Right atrium auricular region (tissue), 2 donors: ENCODE data around the gene CIDEC. TPM values are rescaled to one million over a fixed set of nuclear protein-coding genes. Genes with fewer than 3 reads are reported as not detected.
"Not testable (repeated sequence)": the region's sequence is repeated elsewhere in the genome, so short reads cannot be mapped to it uniquely, and the experiment has no call there.

Experiments
- DNase-seq: peaks from one replicate; pipeline ENCODE4 v3.0.0-alpha.2; 2019; ENCODE audit warnings: low spot score
- H3K27ac ChIP-seq, 2 donors: fragments of 200-600 bp; sonication (generic); 1 replicate in 1 of 2; 2 replicates in 1 of 2; pipeline ENCODE4 v1.5.1; 2016 to 2019
- H3K27me3 ChIP-seq, 2 donors: fragments of 200-600 bp; sonication (generic); one replicate each; pipeline versions ENCODE4 v1.5.1 to v1.6.0; 2017 to 2019
- H3K36me3 ChIP-seq: fragments of 200-600 bp; sonication (generic); one replicate; pipeline ENCODE4 v1.5.1; 2016
- H3K4me1 ChIP-seq, 2 donors: fragments of 200-600 bp; sonication (generic); one replicate each; pipeline versions ENCODE4 v1.5.1 to v1.6.0; 2017 to 2019
- H3K4me3 ChIP-seq, 2 donors: fragments of 200-600 bp; sonication (generic); 1 replicate in 1 of 2; 2 replicates in 1 of 2; pipeline ENCODE4 v1.5.1; 2017 to 2019; ENCODE audit warnings: mild to moderate bottlenecking in 1 of 2, moderate library complexity in 1 of 2
- H3K9me3 ChIP-seq, 2 donors: fragments of 200-600 bp; sonication (generic); one replicate each; pipeline ENCODE4 v1.5.1; 2019
- total RNA-seq, 2 donors: library from RNA; depleted of rRNA; stranded (reverse); fragments of >200 nt; gene quantifications; one replicate each; pipeline ENCODE4 v1.1.0, GENCODE V29; 2016
- TF ChIP-seq, protein P1 (sequence below), 2 donors: fragments of 200-600 bp; sonication (generic); IDR thresholded peaks; one replicate each; pipeline ENCODE4 v1.5.1; 2019; ENCODE audit warnings: antibody characterized with exemption in 2 of 2

The CIDEC gene
- total RNA-seq, 2 donors from 2014 or later: 1.3 to 17.1 TPM

DNA sequence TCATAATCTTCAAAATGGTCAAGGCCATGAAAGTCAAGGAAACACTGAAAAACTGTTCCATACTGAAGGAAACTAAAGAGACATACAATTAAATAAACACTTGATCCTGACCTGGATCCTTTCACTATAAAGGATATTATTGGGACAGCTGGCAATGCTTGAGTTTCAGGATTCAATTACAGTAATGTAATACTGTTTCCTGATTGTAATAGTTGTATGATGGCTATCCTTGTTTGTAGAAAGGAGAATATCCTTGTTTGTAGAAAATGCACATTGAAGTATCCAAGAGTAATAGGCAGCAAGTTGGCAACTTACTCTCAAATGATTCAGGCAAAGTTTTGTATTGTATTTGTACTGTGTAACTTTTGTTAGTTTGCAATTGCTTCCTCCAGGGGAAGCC, 4.6 kb downstream of the CIDEC start:
- no peaks in the 10 kb centered on the region for H3K4me1 ChIP-seq
- no peak overlapping the region for H3K4me3 ChIP-seq
- TF ChIP-seq, protein P1, sequence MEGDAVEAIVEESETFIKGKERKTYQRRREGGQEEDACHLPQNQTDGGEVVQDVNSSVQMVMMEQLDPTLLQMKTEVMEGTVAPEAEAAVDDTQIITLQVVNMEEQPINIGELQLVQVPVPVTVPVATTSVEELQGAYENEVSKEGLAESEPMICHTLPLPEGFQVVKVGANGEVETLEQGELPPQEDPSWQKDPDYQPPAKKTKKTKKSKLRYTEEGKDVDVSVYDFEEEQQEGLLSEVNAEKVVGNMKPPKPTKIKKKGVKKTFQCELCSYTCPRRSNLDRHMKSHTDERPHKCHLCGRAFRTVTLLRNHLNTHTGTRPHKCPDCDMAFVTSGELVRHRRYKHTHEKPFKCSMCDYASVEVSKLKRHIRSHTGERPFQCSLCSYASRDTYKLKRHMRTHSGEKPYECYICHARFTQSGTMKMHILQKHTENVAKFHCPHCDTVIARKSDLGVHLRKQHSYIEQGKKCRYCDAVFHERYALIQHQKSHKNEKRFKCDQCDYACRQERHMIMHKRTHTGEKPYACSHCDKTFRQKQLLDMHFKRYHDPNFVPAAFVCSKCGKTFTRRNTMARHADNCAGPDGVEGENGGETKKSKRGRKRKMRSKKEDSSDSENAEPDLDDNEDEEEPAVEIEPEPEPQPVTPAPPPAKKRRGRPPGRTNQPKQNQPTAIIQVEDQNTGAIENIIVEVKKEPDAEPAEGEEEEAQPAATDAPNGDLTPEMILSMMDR (IDR thresholded peaks at IDR 0.05): no peak
- no peaks in the 10 kb centered on the region for H3K36me3 ChIP-seq
- H3K27me3 ChIP-seq: no peaks in the 10 kb centered on the region
- no peak overlapping the region for H3K27ac ChIP-seq
- H3K9me3 ChIP-seq: no peaks in the 10 kb centered on the region
- no peak for DNase-seq

DNA sequence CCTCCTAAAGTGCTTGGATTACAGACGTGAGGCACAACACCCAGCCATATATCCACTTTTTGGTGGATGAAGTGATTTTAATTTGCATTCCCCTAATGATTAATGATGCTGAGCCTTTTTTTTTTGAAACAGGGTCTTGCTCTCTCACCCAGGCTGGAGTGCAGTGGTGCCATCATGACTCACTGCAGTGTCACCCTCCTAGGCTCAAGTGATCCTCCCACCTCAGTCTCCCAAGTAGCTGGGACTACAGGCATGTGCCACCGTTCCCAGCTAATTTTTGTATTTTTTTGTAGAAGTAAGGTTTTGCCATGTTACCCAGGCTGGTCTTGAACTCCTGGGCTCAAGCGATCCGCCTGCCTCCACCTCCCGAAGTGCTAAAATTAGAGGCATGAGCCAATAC, 8.0 kb downstream of the CIDEC start:
- H3K9me3 ChIP-seq, DNase-seq, H3K4me1 ChIP-seq, H3K27ac ChIP-seq, H3K36me3 ChIP-seq, H3K4me3 ChIP-seq, H3K27me3 ChIP-seq: not testable (repeated sequence)

DNA sequence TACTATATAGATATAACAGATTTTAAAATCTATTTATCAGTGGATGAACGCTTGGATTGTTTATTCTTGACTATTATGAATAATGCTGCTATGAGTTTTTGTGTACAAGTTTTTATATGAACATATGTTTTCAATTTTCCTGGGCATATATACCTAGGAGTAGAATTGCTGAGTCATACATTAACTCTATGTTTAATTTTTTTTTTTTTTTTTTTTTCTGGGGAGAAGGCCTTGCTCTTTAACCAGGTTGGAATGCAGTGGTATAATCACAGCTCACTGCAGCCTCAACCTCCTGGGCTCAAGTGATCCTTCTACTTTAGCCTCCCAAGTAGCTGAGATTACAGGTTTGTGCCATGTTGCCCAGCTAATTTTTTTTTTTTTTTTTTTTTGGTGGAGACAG, 9.1 kb downstream of the CIDEC start:
- TF ChIP-seq, protein P1 (IDR thresholded peaks at IDR 0.05): no peak
- no peak overlapping the region for H3K4me3 ChIP-seq
- H3K9me3 ChIP-seq: no peaks in the 10 kb centered on the region
- DNase-seq: no peak
- no peaks in the 10 kb centered on the region for H3K4me1 ChIP-seq
- H3K27ac ChIP-seq: no peak overlapping the region
- no peaks in the 10 kb centered on the region for H3K36me3 ChIP-seq
- H3K27me3 ChIP-seq: no peaks in the 10 kb centered on the region

DNA sequence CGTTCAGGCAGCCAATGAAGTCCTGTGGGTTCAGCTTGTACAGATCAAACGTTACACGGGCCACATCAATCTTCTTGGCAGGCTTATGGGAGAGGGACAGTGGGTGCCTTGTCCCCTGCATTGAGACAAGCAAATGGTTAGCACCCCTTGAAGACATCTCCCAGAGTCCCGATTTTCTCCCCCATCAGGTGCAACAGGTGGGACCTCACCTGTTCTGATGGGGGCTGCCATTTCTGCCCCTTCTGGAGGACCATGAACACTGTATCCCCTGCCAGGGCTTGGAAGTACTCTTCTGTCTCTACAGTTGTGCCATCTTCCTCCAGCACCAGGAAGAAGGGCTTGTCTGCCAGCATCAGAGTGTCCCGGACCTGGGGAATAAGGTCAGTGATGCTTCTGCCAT, 10.1 kb downstream of the CIDEC start:
- no peaks in the 10 kb centered on the region for H3K4me1 ChIP-seq
- H3K4me3 ChIP-seq: no peak overlapping the region
- no peaks in the 10 kb centered on the region for H3K36me3 ChIP-seq
- TF ChIP-seq, protein P1 (IDR thresholded peaks at IDR 0.05): no peak
- no peak overlapping the region for H3K27ac ChIP-seq
- H3K9me3 ChIP-seq: no peaks in the 10 kb centered on the region
- H3K27me3 ChIP-seq: no peaks in the 10 kb centered on the region
- DNase-seq: no peak

DNA sequence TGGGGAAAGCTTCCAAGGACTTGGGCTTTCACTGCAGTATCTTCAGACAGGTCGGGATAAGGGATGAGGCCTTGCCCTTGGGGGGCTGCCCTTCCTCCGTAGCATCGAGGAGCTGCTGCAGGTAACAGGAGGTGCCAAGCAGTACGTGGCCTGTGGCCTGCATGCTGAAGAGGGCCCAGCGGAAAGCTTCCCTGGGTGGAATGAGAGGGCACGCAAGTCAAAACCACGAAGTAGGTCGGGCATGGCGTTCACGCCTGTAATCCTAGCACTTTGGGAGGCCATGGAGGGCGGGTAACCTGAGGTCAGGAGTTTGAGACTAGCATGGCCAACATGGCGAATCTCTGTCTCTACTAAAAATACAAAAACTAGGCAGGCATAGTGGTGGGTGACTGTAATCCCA, 12.9 kb downstream of the CIDEC start:
- DNase-seq: no peak
- Histone ChIP-seq H3K9me3 (no peaks in the 10 kb centered on the region), H3K27ac (no peak overlapping the region), H3K36me3 (no peaks in the 10 kb centered on the region), H3K4me1 (peaks cover 0 to 21% of the 10 kb centered on the region in 2 donors), H3K27me3 (no peaks in the 10 kb centered on the region), H3K4me3 (no peak overlapping the region)
- TF ChIP-seq, protein P1 (IDR thresholded peaks at IDR 0.05): no peak

DNA sequence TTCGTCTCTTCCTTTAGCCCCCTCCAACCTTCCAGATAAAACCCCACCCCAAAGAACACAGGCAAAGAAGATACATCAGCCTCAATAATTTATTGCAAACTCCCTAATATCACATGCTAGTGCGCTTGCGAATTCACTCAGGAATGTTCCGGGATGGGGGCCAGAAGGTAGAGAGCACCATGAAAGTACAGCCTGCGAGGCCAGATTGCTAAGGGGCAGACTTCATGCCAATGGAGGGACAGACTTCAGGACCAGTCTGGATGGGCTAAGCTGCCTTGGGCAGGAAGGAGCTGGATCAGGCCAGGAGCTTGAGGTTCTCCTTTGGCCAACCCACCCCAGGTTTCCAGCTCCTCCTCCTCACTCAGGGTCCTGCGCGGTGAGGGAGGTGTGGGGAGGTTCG, 13.4 kb downstream of the CIDEC start:
- H3K36me3 ChIP-seq: no peaks in the 10 kb centered on the region
- no peaks in the 10 kb centered on the region for H3K9me3 ChIP-seq
- H3K27me3 ChIP-seq: no peaks in the 10 kb centered on the region
- H3K27ac ChIP-seq: no peak overlapping the region
- no peak for DNase-seq
- H3K4me3 ChIP-seq: no peak overlapping the region
- TF ChIP-seq, protein P1 (IDR thresholded peaks at IDR 0.05): no peak
- H3K4me1 ChIP-seq: peaks cover 0 to 21% of the 10 kb centered on the region in 2 donors

DNA sequence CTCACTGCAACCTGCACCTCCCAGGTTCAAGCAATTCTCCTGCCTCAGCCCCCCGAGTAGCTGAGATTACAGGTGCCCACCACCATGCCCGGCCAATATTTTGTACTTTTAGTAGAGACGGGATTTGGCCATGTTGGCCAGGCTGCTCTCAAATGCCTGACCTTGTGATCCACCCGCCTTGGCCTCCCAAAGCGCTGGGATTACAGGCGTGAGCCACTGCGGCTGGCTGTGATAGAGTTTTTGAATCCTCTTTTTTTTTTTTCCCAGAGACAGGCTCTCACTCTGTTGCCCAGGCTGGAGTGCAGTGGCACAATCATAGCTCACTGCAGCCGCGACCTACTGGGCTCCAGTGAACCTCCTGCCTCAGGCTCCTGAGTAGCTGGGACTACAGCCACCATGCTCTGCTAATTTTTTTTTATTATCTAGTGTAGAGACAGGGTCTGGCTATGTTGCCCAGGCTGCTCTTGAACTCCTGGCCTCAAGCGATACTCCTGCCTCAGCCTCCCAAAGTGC, 14.9 kb downstream of the CIDEC start:
- Histone ChIP-seq H3K4me1 (peaks cover 0 to 21% of the 10 kb centered on the region in 2 donors), H3K27ac (peak overlapping the region in 1 of 2 donors; percentile 17)
- H3K4me3 ChIP-seq, H3K36me3 ChIP-seq, H3K27me3 ChIP-seq, DNase-seq, H3K9me3 ChIP-seq: not testable (repeated sequence)
